HepG2 (cell line): Measurements from ENCODE around the gene TMEM198. TPM values are rescaled to one million over a fixed set of nuclear protein-coding genes. Genes with fewer than 3 reads are reported as not detected.

Experiments used
- AGO2 ChIP-seq: fragments of 200-400 bp; formaldehyde crosslinking; optimal IDR thresholded peaks from 2 replicates; pipeline ENCODE3; 2017; ENCODE audit warnings: mild to moderate bottlenecking, low read depth, low read length, moderate library complexity
- ASH2L ChIP-seq: fragments of 300-600, 200-600 bp; sonication (generic); IDR thresholded peaks from 2 replicates; pipeline ENCODE4 v1.7.0; 2017; ENCODE audit warnings: low read depth, mild to moderate bottlenecking, moderate library complexity, mixed read lengths, low read length; ENCODE audit not compliant: insufficient read length
- ETV5 ChIP-seq: IDR thresholded peaks from 2 replicates; pipeline ENCODE4 v1.6.1; 2018; ENCODE audit warnings: missing biosample characterization, missing genetic modification reagents, inconsistent platforms, borderline replicate concordance
- HNRNPL ChIP-seq: fragments of 200-400 bp; formaldehyde crosslinking; IDR thresholded peaks from 2 replicates; pipeline ENCODE4 v1.6.1; 2017; ENCODE audit warnings: mild to moderate bottlenecking, low read depth, low read length
- HNRNPUL1 ChIP-seq: fragments of 200-400 bp; formaldehyde crosslinking; IDR thresholded peaks from 2 replicates; pipeline ENCODE4 v1.6.1; 2017; ENCODE audit warnings: low read depth, mild to moderate bottlenecking, low read length, moderate library complexity
- KLF15 ChIP-seq: sonication (generic); formaldehyde crosslinking; IDR thresholded peaks from 2 replicates; pipeline ENCODE4 v1.8.1; 2023; ENCODE audit warnings: borderline replicate concordance, mild to moderate bottlenecking, inconsistent platforms, missing genetic modification reagents, mixed read lengths
- MAF1 ChIP-seq: sonication (generic); formaldehyde crosslinking; IDR thresholded peaks from 2 replicates; pipeline ENCODE4 v1.5.0; 2020; ENCODE audit warnings: missing genetic modification reagents, borderline replicate concordance
- PHF20 ChIP-seq: sonication (generic); formaldehyde crosslinking; IDR thresholded peaks from 2 replicates; pipeline ENCODE4 v1.5.0; 2020; ENCODE audit warnings: mild to moderate bottlenecking, missing genetic modification reagents
- RFX3 ChIP-seq: IDR thresholded peaks from 2 replicates; pipeline ENCODE4 v1.6.1; 2016; ENCODE audit warnings: missing biosample characterization, missing genetic modification reagents
- SALL1 ChIP-seq: sonication (generic); formaldehyde crosslinking; IDR thresholded peaks from 2 replicates; pipeline ENCODE4 v1.8.0; 2022; ENCODE audit warnings: mild to moderate bottlenecking, missing genetic modification reagents
- SNAPC2 ChIP-seq: sonication (generic); formaldehyde crosslinking; IDR thresholded peaks from 2 replicates; pipeline ENCODE4 v1.8.1; 2022; ENCODE audit warnings: mild to moderate bottlenecking, missing genetic modification reagents
- STAT6 ChIP-seq: sonication (generic); formaldehyde crosslinking; IDR thresholded peaks from 2 replicates; pipeline ENCODE4 v1.4.0; 2020; ENCODE audit warnings: missing genetic modification reagents, mild to moderate bottlenecking, borderline replicate concordance
- TCF12 ChIP-seq, 2 experiments: fragments of 450-650 bp in 1 of 2; sonication (generic) in 1 of 2; formaldehyde crosslinking in 1 of 2; IDR thresholded peaks; 2 replicates each; pipeline versions ENCODE4 v1.6.1 to v1.8.0; 2017 to 2022; ENCODE audit warnings: antibody characterized with exemption in 1 of 2, mild to moderate bottlenecking in 1 of 2, missing genetic modification reagents in 1 of 2, moderate library complexity in 1 of 2
- XBP1 ChIP-seq: sonication (generic); formaldehyde crosslinking; IDR thresholded peaks from 2 replicates; pipeline ENCODE4 v1.5.0; 2020; ENCODE audit warnings: missing genetic modification reagents
- ZBTB38 ChIP-seq: sonication (generic); formaldehyde crosslinking; IDR thresholded peaks from 2 replicates; pipeline ENCODE4 v1.5.1; 2020; ENCODE audit warnings: mild to moderate bottlenecking, missing genetic modification reagents
- ZKSCAN8 ChIP-seq: IDR thresholded peaks from 2 replicates; pipeline ENCODE4 v1.6.1; 2016; ENCODE audit warnings: borderline replicate concordance, missing genetic modification reagents, missing compliant biosample characterization
- ZNF33A ChIP-seq: sonication (generic); formaldehyde crosslinking; IDR thresholded peaks from 2 replicates; pipeline ENCODE4 v1.5.1; 2020; ENCODE audit warnings: missing genetic modification reagents, mild to moderate bottlenecking, moderate library complexity, borderline replicate concordance
- ZNF570 ChIP-seq: sonication (generic); formaldehyde crosslinking; IDR thresholded peaks from 2 replicates; pipeline ENCODE4 v1.4.0; 2020; ENCODE audit warnings: mild to moderate bottlenecking, missing genetic modification reagents, borderline replicate concordance
- ZNF691 ChIP-seq: sonication (generic); formaldehyde crosslinking; IDR thresholded peaks from 2 replicates; pipeline ENCODE4 v1.4.0; 2020; ENCODE audit warnings: missing genetic modification reagents, low read depth, mild to moderate bottlenecking, borderline replicate concordance
- polyA plus RNA-seq, 8 experiments: library from polyadenylated mRNA; depleted of rRNA in 3 of 8; stranded (reverse) in 7 of 8; unstranded in 1 of 8; fragments of >200 nt; fragmentation: Illumina TruSeq in 4 of 8; extraction: Trizol in 4 of 8; gene quantifications; 2 replicates each; pipeline versions ENCODE4 v1.2.1 to v1.2.3, GENCODE V29; 2011 to 2016; ENCODE audit warnings: low read depth in 4 of 8, missing spikeins in 1 of 8, mixed read lengths in 1 of 8; ENCODE audit not compliant: insufficient read depth in 1 of 8
- total RNA-seq, 5 experiments: library from RNA; depleted of rRNA; stranded (reverse); fragments of >200 nt; fragmentation: Illumina TruSeq; extraction: Trizol; gene quantifications; 2 replicates each; pipeline ENCODE4 v1.2.3, GENCODE V29; 2016; ENCODE audit warnings: low read depth in 1 of 5
- TF ChIP-seq, protein P1 (sequence below): sonication (generic); formaldehyde crosslinking; IDR thresholded peaks from 2 replicates; pipeline ENCODE4 v1.4.0; 2020; ENCODE audit warnings: missing genetic modification reagents
- TF ChIP-seq, protein P2 (sequence below): sonication (generic); formaldehyde crosslinking; IDR thresholded peaks from 2 replicates; pipeline ENCODE4 v1.5.1; 2020; ENCODE audit warnings: mild to moderate bottlenecking, missing genetic modification reagents, borderline replicate concordance
- TF ChIP-seq, protein P3 (sequence below): sonication (generic); formaldehyde crosslinking; IDR thresholded peaks from 2 replicates; pipeline ENCODE4 v1.4.0; 2020; ENCODE audit warnings: mild to moderate bottlenecking, missing genetic modification reagents

TMEM198 gene
- total and polyA plus RNA-seq, 2 of the 13 experiments (the other 11 are each of a cell fraction or from before 2014, with no cell fraction given) = 17.3 to 23.5 TPM

- TF ChIP-seq STAT6 (no peak), HNRNPL (peak; percentile 47; the same call in 1 of the 2 replicates), HNRNPUL1 (no peak), KLF15 (0 out of 2 replicates have a peak, but pooled peaks have one; percentile 51), SNAPC2 (CRISPR knock-in tag) (no peak), ZBTB38 (no peak), XBP1 (CRISPR knock-in tag) (0 out of 2 replicates have a peak, but pooled peaks have one; percentile 48), ZKSCAN8 (no peak), TCF12 (IDR thresholded peaks at IDR 0.05) (no peak), TCF12 (CRISPR knock-in tag; IDR thresholded peaks at IDR 0.05) (no peak), SALL1 (CRISPR knock-in tag) (no peak), ZNF570 (CRISPR knock-in tag) (no peak), RFX3 (CRISPR knock-in tag) (no peak), ETV5 (CRISPR knock-in tag) (peak; percentile 76), ASH2L (peak; percentile 78), PHF20 (CRISPR knock-in tag) (no peak), MAF1 (CRISPR knock-in tag) (no peak), ZNF691 (CRISPR knock-in tag) (no peak), AGO2 (peak; percentile 79), ZNF33A (CRISPR knock-in tag) (no peak)
- TF ChIP-seq, protein P1, sequence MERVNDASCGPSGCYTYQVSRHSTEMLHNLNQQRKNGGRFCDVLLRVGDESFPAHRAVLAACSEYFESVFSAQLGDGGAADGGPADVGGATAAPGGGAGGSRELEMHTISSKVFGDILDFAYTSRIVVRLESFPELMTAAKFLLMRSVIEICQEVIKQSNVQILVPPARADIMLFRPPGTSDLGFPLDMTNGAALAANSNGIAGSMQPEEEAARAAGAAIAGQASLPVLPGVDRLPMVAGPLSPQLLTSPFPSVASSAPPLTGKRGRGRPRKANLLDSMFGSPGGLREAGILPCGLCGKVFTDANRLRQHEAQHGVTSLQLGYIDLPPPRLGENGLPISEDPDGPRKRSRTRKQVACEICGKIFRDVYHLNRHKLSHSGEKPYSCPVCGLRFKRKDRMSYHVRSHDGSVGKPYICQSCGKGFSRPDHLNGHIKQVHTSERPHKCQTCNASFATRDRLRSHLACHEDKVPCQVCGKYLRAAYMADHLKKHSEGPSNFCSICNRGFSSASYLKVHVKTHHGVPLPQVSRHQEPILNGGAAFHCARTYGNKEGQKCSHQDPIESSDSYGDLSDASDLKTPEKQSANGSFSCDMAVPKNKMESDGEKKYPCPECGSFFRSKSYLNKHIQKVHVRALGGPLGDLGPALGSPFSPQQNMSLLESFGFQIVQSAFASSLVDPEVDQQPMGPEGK (CRISPR knock-in tag) = no peak
- TF ChIP-seq, protein P2, sequence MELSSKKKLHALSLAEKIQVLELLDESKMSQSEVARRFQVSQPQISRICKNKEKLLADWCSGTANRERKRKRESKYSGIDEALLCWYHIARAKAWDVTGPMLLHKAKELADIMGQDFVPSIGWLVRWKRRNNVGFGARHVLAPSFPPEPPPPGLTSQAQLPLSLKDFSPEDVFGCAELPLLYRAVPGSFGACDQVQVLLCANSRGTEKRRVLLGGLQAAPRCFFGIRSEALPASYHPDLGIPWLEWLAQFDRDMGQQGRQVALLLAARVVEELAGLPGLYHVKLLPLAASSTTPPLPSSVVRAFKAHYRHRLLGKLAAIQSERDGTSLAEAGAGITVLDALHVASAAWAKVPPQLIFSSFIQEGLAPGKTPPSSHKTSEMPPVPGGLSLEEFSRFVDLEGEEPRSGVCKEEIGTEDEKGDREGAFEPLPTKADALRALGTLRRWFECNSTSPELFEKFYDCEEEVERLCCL (CRISPR knock-in tag) = no peak
- TF ChIP-seq, protein P3, sequence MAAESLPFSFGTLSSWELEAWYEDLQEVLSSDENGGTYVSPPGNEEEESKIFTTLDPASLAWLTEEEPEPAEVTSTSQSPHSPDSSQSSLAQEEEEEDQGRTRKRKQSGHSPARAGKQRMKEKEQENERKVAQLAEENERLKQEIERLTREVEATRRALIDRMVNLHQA (CRISPR knock-in tag) = 0 out of 2 replicates have a peak, but pooled peaks have one; percentile 44
Measured at GRCh38 chr2:219542931-219543595, 765 bp upstream of the TMEM198 start (continued).
